HepG2 (cell line): ENCODE data around the gene MEG3. TPM values are rescaled to one million over a fixed set of nuclear protein-coding genes. Genes with fewer than 3 reads are reported as not detected.

Experiments used
- ATAC-seq: fragments of 200-7000 bp; cut with Tn5 transposase; 3 replicates; pipeline ENCODE4 v1.9.1; 2020; ENCODE audit warnings: mild to moderate bottlenecking, moderate library complexity
- BruUV-seq: library from RNA; stranded (reverse); fragments of 400-500 nt; replicated peaks from 2 replicates; lab custom pipeline; 2021; lab: Mats Ljungman, UMichigan
- CTCF ChIA-PET: fragments of 300-600 bp; formaldehyde crosslinking; extraction: SDS; loops from one replicate; lab custom pipeline; 2021; ENCODE audit warnings: low total read pairs, inconsistent platforms, low intra/inter-chr PET ratio; lab: Yijun Ruan, JAX
- POLR2A ChIA-PET: fragments of 350-600 bp; sonication (Branson Sonifier 250); formaldehyde crosslinking; loops from one replicate; lab custom pipeline; 2020; ENCODE audit warnings: antibody characterized with exemption, inconsistent platforms; lab: Yijun Ruan, JAX
- DNase-seq: peaks from one replicate; pipeline ENCODE4 v3.0.0-alpha.2; 2015; ENCODE audit warnings: low spot score
- FAIRE-seq: peaks from 3 replicates; lab custom pipeline; 2011; peaks lifted over from hg19 to GRCh38; lab: Jason Lieb, UNC
- H2AFZ ChIP-seq: one replicate; pipeline ENCODE4 v1.6.1; 2011; ENCODE audit warnings: low read length, inconsistent platforms
- H3K27ac ChIP-seq: fragments of 300-600 bp; 3 replicates; pipeline ENCODE4 v1.8.0; 2011; ENCODE audit warnings: mixed run types, mild to moderate bottlenecking, mixed read lengths, low read length, inconsistent platforms; ENCODE audit not compliant: insufficient read depth; ENCODE audit errors: extremely low read length
- H3K27me3 ChIP-seq, 2 experiments: fragments of 200-600 bp in 1 of 2; 2 replicates in 1 of 2; 3 replicates in 1 of 2; pipeline versions ENCODE4 v1.6.0 to v1.8.0; 2011; ENCODE audit warnings: low read length in 2 of 2, mild to moderate bottlenecking in 2 of 2, moderate library complexity in 2 of 2, inconsistent platforms in 1 of 2; ENCODE audit not compliant: insufficient read depth in 2 of 2, control insufficient read depth in 1 of 2
- H3K36me3 ChIP-seq, 2 experiments: fragments of 200-600 bp in 1 of 2; replicated peaks in 1 of 2; 2 replicates in 1 of 2; 3 replicates in 1 of 2; pipeline versions ENCODE4 v1.5.1 to v1.8.0; 2011; ENCODE audit warnings: low read length in 2 of 2, inconsistent platforms in 1 of 2; ENCODE audit not compliant: insufficient read depth in 2 of 2, control insufficient read depth in 1 of 2
- H3K4me1 ChIP-seq: 2 replicates; pipeline ENCODE4 v1.5.1; 2012; ENCODE audit warnings: low read length, inconsistent platforms; ENCODE audit not compliant: insufficient read depth
- H3K4me2 ChIP-seq: 2 replicates; pipeline ENCODE4 v1.6.0; 2011; ENCODE audit warnings: low read depth, low read length, inconsistent platforms
- H3K4me3 ChIP-seq, 3 experiments: fragments of 200-600 bp in 1 of 3; sonication (generic), shearing (Covaris generic) in 1 of 3; replicated peaks in 1 of 3; 2 replicates each; pipeline ENCODE4 v1.5.1; 2011 to 2016; ENCODE audit warnings: low read length in 3 of 3, inconsistent platforms in 2 of 3, low read depth in 2 of 3, mild to moderate bottlenecking in 2 of 3, control low read depth in 1 of 3, mixed read lengths in 1 of 3; ENCODE audit not compliant: insufficient read depth in 1 of 3
- H3K79me2 ChIP-seq: one replicate; pipeline ENCODE4 v1.6.1; 2011; ENCODE audit warnings: low read length, inconsistent platforms; ENCODE audit not compliant: insufficient read depth
- H3K9ac ChIP-seq: 2 replicates; pipeline ENCODE4 v1.6.0; 2011; ENCODE audit warnings: mild to moderate bottlenecking, low read depth, low read length, inconsistent platforms; ENCODE audit not compliant: insufficient read depth
- H3K9me3 ChIP-seq: 2 replicates; pipeline ENCODE4 v1.5.1; 2012; ENCODE audit warnings: mild to moderate bottlenecking, low read length
- H4K20me1 ChIP-seq: 2 replicates; pipeline ENCODE4 v1.6.0; 2011; ENCODE audit warnings: inconsistent platforms, mild to moderate bottlenecking, low read length, moderate library complexity; ENCODE audit not compliant: insufficient read depth
- BORCS8-MEF2B ChIP-seq: sonication (generic); formaldehyde crosslinking; IDR thresholded peaks from 2 replicates; pipeline ENCODE4 v1.8.0; 2022; ENCODE audit warnings: mild to moderate bottlenecking, missing genetic modification reagents
- CBX1 ChIP-seq: IDR thresholded peaks from one replicate; pipeline ENCODE4 v1.6.1; 2016; ENCODE audit warnings: antibody characterized with exemption, low read depth
- DR1 ChIP-seq: sonication (generic); formaldehyde crosslinking; IDR thresholded peaks from 2 replicates; pipeline ENCODE4 v1.8.0; 2021; ENCODE audit warnings: mild to moderate bottlenecking, missing genetic modification reagents, inconsistent platforms
- FOXP4 ChIP-seq: sonication (generic); formaldehyde crosslinking; IDR thresholded peaks from 2 replicates; pipeline ENCODE4 v1.4.0; 2020; ENCODE audit warnings: missing genetic modification reagents
- HCFC1 ChIP-seq: fragments of 150-350 bp; IDR thresholded peaks from 2 replicates; pipeline ENCODE4 v1.6.1; 2014; ENCODE audit warnings: low read depth, low read length
- JARID2 ChIP-seq: sonication (generic); formaldehyde crosslinking; IDR thresholded peaks from 2 replicates; pipeline ENCODE4 v1.8.1; 2023; ENCODE audit warnings: missing genetic modification reagents, inconsistent platforms; ENCODE audit not compliant: insufficient replicate concordance
- KDM5B ChIP-seq: sonication (generic); formaldehyde crosslinking; IDR thresholded peaks from 2 replicates; pipeline ENCODE4 v1.4.0; 2020; ENCODE audit warnings: missing genetic modification reagents, mild to moderate bottlenecking, borderline replicate concordance
- NR1H2 ChIP-seq: sonication (generic); formaldehyde crosslinking; IDR thresholded peaks from 2 replicates; pipeline ENCODE4 v1.8.1; 2022; ENCODE audit warnings: low read depth, missing genetic modification reagents, borderline replicate concordance
- THAP7 ChIP-seq: sonication (generic); formaldehyde crosslinking; IDR thresholded peaks from 2 replicates; pipeline ENCODE4 v1.8.1; 2023; ENCODE audit warnings: mild to moderate bottlenecking, missing genetic modification reagents
- TRIM24 ChIP-seq: sonication (generic); formaldehyde crosslinking; IDR thresholded peaks from 2 replicates; pipeline ENCODE4 v1.8.0; 2022; ENCODE audit warnings: mild to moderate bottlenecking, missing genetic modification reagents
- ZNF598 ChIP-seq: sonication (generic); formaldehyde crosslinking; IDR thresholded peaks from 2 replicates; pipeline ENCODE4 v1.5.1; 2020; ENCODE audit warnings: mild to moderate bottlenecking, missing genetic modification reagents, borderline replicate concordance
- ZNF747 ChIP-seq: sonication (generic); formaldehyde crosslinking; IDR thresholded peaks from 2 replicates; pipeline ENCODE4 v1.8.1; 2023; ENCODE audit warnings: missing genetic modification reagents, mild to moderate bottlenecking, borderline replicate concordance
- ZNF816 ChIP-seq: sonication (generic); formaldehyde crosslinking; IDR thresholded peaks from 2 replicates; pipeline ENCODE4 v1.8.0; 2022; ENCODE audit warnings: missing genetic modification reagents, mild to moderate bottlenecking, borderline replicate concordance
- ZNF878 ChIP-seq: sonication (generic); formaldehyde crosslinking; IDR thresholded peaks from 2 replicates; pipeline ENCODE4 v1.8.1; 2023; ENCODE audit warnings: mild to moderate bottlenecking, missing genetic modification reagents, moderate library complexity
- WGBS: methylation state at CpG from one replicate; pipeline ENCODE4 v1.1.6; 2017; ENCODE audit warnings: low lambda C conversion rate; 5-methylcytosine and 5-hydroxymethylcytosine counted together
- in situ Hi-C: cut with HindIII; loops from 2 replicates; pipeline ENCODE4 v1.10.0; 2017; ENCODE audit warnings: low pct_unique_long_range_greater_than_20kb; ENCODE audit not compliant: extremely low pct_ligation_motif_present
- intact Hi-C: fragments of 100-400 bp; cut with micrococcal nuclease; formaldehyde crosslinking; loops from one replicate; pipeline ENCODE4 v1.10.0; 2022; ENCODE audit not compliant: unreplicated experiment
- polyA plus RNA-seq, 8 experiments: library from polyadenylated mRNA; depleted of rRNA in 3 of 8; stranded (reverse) in 7 of 8; unstranded in 1 of 8; fragments of >200 nt; fragmentation: Illumina TruSeq in 4 of 8; extraction: Trizol in 4 of 8; gene quantifications; 2 replicates each; pipeline versions ENCODE4 v1.2.1 to v1.2.3, GENCODE V29; 2011 to 2016; ENCODE audit warnings: low read depth in 4 of 8, missing spikeins in 1 of 8, mixed read lengths in 1 of 8; ENCODE audit not compliant: insufficient read depth in 1 of 8
- total RNA-seq, 5 experiments: library from RNA; depleted of rRNA; stranded (reverse); fragments of >200 nt; fragmentation: Illumina TruSeq; extraction: Trizol; gene quantifications; 2 replicates each; pipeline ENCODE4 v1.2.3, GENCODE V29; 2016; ENCODE audit warnings: low read depth in 1 of 5

Gene MEG3
- total and polyA plus RNA-seq, 2 of the 13 experiments (the other 11 are each of a cell fraction or from before 2014, with no cell fraction given), result 0.17 TPM; not detected in 1

- no peak for TF ChIP-seq FOXP4
- TF ChIP-seq ZNF747 (CRISPR knock-in tag), result no peak
- no peak for TF ChIP-seq JARID2 (CRISPR knock-in tag)
- no peak for TF ChIP-seq ZNF598 (CRISPR knock-in tag)
These were observed 65.1 kb downstream of the MEG3 start (continued) for GRCh38 chr14:100891051-100891450.

GRCh38 chr14:100891501-100892445, 65.9 kb downstream of the MEG3 start:
- no peaks in the 10 kb centered on the region for H3K9me3 ChIP-seq
- H4K20me1 ChIP-seq, result no peaks in the 10 kb centered on the region
- no peaks in the 10 kb centered on the region for H3K36me3 ChIP-seq
- H3K4me3 ChIP-seq, result no peak overlapping the region
- ChIA-PET CTCF (no interaction called here), POLR2A (no interaction called here)
- ATAC-seq, result no peak
- no peak for DNase-seq
- in situ Hi-C loops, result loop anchor here (10.0 kb wide), 1 partner anchor 487 kb away; no protein-coding TSS in a partner anchor
- H3K79me2 ChIP-seq, result no peaks in the 10 kb centered on the region
- intact Hi-C loops, result no loop called here
- FAIRE-seq, result no peak
- H3K27me3 ChIP-seq, result peaks cover 0 to 25% of the 10 kb centered on the region in 2 experiments; a peak in 3 of 5 replicates
- H3K27ac ChIP-seq, result no peak overlapping the region
- H3K4me1 ChIP-seq, result peaks cover 20% of the 10 kb centered on the region
- WGBS, result 87% methylated on average over 3 of the region's 13 CpGs
- BruUV-seq, result no TSS peak
- H2AFZ ChIP-seq, result no peak overlapping the region
- no peak overlapping the region for H3K4me2 ChIP-seq
- no peak for TF ChIP-seq DR1 (CRISPR knock-in tag)
- TF ChIP-seq NR1H2, result no peak
- no peak for TF ChIP-seq ZNF816 (CRISPR knock-in tag)
- no peak for TF ChIP-seq CBX1
- TF ChIP-seq TRIM24, result no peak
- no peak for TF ChIP-seq BORCS8-MEF2B (CRISPR knock-in tag)
- no peak for TF ChIP-seq ZNF878 (CRISPR knock-in tag)
- TF ChIP-seq HCFC1, result no peak
- no peak for TF ChIP-seq THAP7 (CRISPR knock-in tag)
- no peak for TF ChIP-seq KDM5B (CRISPR knock-in tag)
- no peak overlapping the region for H3K9ac ChIP-seq
